Effector memory CD4-positive, alpha-beta T cell (primary cell): ENCODE measurements around the gene CUX1.

Experiments used
- DNase-seq, 3 donors: peaks; one replicate each; pipeline ENCODE4 v3.0.0-alpha.2; 2020
- H3K27ac ChIP-seq: 2 replicates; pipeline ENCODE4 v1.7.0; 2013; ENCODE audit warnings: mild to moderate bottlenecking, low read length, moderate library complexity; ENCODE audit not compliant: insufficient read depth, poor library complexity, severe bottlenecking
- H3K27me3 ChIP-seq: replicated peaks from 2 replicates; pipeline ENCODE4 v1.7.0; 2013; ENCODE audit warnings: mild to moderate bottlenecking, low read length; ENCODE audit not compliant: insufficient read depth, control insufficient read depth, poor library complexity, severe bottlenecking
- H3K36me3 ChIP-seq: 2 replicates; pipeline ENCODE4 v1.7.0; 2013; ENCODE audit warnings: mild to moderate bottlenecking, low read length, moderate library complexity; ENCODE audit not compliant: control insufficient read depth, insufficient read depth
- H3K4me1 ChIP-seq: 2 replicates; pipeline ENCODE4 v1.7.0; 2013; ENCODE audit warnings: low read length, mild to moderate bottlenecking; ENCODE audit not compliant: control insufficient read depth, insufficient read depth, poor library complexity, severe bottlenecking
- H3K4me3 ChIP-seq: 2 replicates; pipeline ENCODE4 v1.7.0; 2013; ENCODE audit warnings: low read length, low read depth, mild to moderate bottlenecking; ENCODE audit not compliant: insufficient read depth, poor library complexity, severe bottlenecking
- H3K9me3 ChIP-seq: 2 replicates; pipeline ENCODE4 v1.7.0; 2013; ENCODE audit warnings: mild to moderate bottlenecking, low read length, moderate library complexity; ENCODE audit not compliant: control insufficient read depth

CUX1 gene

DNA sequence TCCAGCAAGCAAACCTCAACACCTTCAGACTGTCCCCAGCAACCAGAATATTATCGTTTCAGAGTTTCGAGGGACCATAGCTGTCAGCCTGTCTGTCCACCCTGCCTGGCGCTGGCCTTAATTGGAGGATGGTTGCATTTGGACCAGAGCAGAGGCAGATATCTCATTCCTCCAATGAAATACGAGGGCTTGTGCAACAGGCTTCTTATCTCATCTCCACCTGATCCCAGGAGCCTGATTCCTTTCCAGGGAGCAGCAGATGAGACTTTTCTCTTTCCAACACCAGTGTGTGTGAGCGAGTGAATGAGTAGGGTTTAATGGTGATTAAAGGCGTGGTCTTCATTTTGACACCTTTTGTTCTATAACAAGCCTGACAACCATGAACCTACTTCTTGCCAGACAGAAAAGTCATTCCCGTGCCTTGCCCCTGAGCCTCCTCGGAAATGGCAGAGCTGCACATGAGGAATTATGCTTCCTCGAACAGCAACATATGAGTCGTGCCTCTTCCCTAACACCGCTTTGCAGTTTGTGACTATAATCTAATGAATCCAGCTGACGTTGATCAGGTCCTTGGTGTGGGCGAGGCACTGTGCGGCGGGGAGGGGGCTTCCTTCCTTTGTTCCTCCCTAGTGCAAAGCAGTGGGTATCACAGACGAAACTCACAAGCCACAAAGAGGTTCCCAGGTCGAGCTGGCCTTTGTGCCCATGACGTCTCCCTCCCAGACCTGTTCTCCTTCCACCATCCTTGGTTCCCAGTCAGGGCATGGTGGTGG, 147.4 kb downstream of the CUX1 start:
- H3K4me1 ChIP-seq = no peaks in the 10 kb centered on the region
- no peaks in the 10 kb centered on the region for H3K9me3 ChIP-seq
- H3K27ac ChIP-seq = no peak overlapping the region
- no peaks in the 10 kb centered on the region for H3K36me3 ChIP-seq
- no peak for DNase-seq
- H3K27me3 ChIP-seq = no peaks in the 10 kb centered on the region
- no peak overlapping the region for H3K4me3 ChIP-seq

DNA sequence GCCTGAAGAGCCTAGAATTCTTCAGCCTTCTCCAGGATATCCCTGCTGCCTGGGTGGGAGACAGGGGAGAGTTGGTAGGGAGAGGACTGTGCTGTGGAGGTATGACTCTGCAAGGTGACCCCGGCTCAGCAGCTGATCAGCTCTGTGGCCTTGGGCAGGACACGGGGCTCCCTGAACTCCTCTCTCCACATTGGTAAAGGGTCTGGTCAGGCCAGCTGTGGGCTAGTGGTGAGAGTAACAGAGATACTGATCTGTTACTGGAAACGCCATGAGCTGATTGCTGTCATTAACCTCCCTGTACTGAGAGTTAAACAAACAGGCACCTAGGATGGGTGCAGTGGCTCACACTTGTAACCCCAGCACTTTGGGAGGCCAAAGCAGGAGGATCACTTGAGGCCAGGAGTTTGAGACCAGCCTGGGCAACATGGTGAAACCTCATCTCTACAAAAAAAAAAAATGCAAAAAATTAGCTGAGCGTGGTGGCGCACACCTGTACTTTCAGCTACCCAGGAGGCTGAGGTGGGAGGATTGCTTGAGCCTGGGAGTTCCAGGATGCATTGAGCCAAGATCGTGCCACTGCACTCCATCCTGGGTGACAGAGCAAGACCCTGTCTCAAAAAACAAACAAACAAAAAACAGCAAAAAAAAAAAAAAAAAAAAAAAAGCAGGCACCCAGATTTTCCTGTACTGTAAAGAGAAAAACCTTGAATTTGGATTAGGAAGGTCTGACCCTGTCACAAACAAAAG, 151.5 kb downstream of the CUX1 start:
- no peaks in the 10 kb centered on the region for H3K27me3 ChIP-seq
- no peak for DNase-seq
- no peaks in the 10 kb centered on the region for H3K4me1 ChIP-seq
- H3K36me3 ChIP-seq = no peaks in the 10 kb centered on the region
- no peak overlapping the region for H3K27ac ChIP-seq
- H3K9me3 ChIP-seq = no peaks in the 10 kb centered on the region
- H3K4me3 ChIP-seq = no peak overlapping the region

DNA sequence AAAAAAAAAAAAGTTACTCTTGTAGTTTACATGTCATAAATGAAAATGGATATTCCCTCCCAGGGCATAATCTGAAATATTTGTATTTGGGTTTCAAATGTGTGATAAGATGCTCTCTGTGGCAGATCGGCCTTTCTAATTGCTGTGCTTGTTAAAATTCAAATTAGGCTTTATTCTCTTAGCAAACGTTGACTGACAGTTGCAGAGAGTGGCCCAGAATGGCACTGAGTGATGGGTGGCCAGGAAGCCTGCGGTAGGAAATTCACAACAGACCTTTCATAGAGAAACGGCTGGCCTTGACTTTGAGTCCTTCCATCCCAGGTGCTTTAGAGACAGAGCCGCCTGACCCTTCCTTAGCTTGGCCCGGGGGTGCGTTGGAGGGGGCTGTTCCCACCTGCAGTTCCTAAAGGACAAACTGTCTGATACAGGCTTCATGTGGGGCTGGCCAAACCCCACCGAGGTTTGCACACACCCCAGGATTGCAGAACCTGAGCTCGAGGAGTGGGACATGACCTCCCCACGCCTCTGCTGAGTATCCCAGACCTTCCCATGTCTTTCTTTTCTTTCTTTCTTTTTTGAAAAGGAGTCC, 152.7 kb downstream of the CUX1 start:
- no peaks in the 10 kb centered on the region for H3K36me3 ChIP-seq
- no peak overlapping the region for H3K27ac ChIP-seq
- H3K27me3 ChIP-seq = no peaks in the 10 kb centered on the region
- no peaks in the 10 kb centered on the region for H3K4me1 ChIP-seq
- no peak for DNase-seq
- no peak overlapping the region for H3K4me3 ChIP-seq
- no peaks in the 10 kb centered on the region for H3K9me3 ChIP-seq

DNA sequence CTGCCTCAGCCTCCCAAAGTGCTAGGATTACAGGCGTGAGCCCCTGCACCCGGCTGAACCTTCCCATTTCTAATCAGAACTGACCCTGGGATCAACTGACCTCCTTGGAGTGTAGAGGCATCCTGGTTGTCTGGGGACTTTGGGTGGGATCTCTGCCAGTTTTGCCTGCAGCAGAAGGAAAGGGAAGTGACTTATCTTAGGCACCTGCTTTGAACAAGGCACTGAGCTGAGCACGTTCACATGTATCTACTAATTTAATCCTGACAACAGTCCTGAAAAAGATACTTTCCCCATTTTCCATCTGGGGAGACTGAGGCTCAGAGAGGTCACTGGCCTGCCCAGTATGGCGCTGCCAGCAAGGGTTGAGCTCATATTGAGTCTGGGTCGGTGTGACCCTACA, 153.4 kb downstream of the CUX1 start:
- no peaks in the 10 kb centered on the region for H3K27me3 ChIP-seq
- no peak overlapping the region for H3K4me3 ChIP-seq
- H3K36me3 ChIP-seq = no peaks in the 10 kb centered on the region
- no peaks in the 10 kb centered on the region for H3K9me3 ChIP-seq
- no peak overlapping the region for H3K27ac ChIP-seq
- H3K4me1 ChIP-seq = no peaks in the 10 kb centered on the region
- DNase-seq = no peak

DNA sequence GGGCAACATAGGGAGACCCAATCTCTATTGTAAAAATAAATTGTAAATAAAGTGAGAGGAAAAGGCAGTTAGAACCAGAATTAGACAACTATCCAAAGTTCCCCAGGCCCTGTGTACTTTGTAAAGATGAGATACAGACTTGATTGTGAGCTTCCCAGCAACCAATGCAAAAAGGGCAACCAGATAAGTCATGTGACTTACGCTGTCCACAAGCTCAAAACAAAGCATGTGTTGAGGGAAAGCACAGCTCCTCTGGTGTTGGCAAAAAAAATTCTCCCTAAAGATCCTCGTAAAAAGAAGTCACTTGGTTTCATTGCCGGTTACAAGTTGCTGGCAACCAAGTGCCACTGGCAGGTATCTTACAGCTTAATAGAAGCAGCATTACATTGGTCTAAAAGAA, 154.0 kb downstream of the CUX1 start:
- DNase-seq = no peak

DNA sequence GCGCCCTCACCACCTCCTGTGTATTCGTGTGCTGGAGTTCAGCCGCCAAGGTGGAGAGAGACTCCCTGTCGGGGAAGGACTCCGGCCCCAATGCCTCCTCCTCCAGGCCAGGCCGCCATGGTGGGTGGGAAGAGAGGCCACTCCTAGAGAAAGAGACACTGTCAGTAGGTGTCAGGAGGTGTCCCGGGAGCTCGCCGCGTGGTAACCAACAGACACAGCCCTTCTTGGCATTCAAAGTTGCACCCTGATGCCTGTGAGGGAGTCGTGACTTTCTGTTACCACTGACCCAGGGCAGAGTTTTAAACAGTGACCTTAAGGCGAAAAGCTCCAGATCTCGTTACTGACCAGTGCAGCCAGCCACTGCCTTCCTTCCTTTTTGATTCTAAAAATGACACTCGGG, 155.2 kb downstream of the CUX1 start:
- Histone ChIP-seq H3K9me3 (no peaks in the 10 kb centered on the region), H3K4me3 (no peak overlapping the region), H3K36me3 (no peaks in the 10 kb centered on the region), H3K27me3 (no peaks in the 10 kb centered on the region), H3K4me1 (no peaks in the 10 kb centered on the region), H3K27ac (no peak overlapping the region)
- no peak for DNase-seq

More for the DNA sequence above, 154.0 kb downstream of the CUX1 start:
- Histone ChIP-seq H3K9me3 (no peaks in the 10 kb centered on the region), H3K4me1 (no peaks in the 10 kb centered on the region), H3K27ac (no peak overlapping the region), H3K27me3 (no peaks in the 10 kb centered on the region), H3K36me3 (no peaks in the 10 kb centered on the region), H3K4me3 (no peak overlapping the region)

DNA sequence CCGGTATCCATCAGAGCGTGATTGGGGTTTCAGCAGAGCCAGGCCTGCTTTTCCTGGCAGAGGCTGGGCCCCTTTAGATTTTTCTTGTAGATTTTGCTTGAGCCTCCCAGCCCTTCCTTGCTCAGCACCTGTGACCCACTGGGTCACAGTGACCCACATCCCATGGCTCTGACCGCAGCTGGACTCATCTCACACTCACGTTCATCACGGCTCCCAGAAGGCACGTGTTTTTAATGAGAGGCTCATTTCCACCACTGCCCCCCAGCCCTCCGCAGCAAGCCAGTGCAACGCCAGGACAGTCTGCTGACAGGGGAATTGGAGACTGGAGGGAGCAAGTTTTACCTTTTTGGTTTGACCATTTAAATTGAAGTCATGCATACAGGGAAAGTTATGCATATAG, 155.7 kb downstream of the CUX1 start:
- Histone ChIP-seq H3K9me3 (no peaks in the 10 kb centered on the region), H3K27me3 (no peaks in the 10 kb centered on the region), H3K4me1 (no peaks in the 10 kb centered on the region), H3K27ac (no peak overlapping the region), H3K36me3 (no peaks in the 10 kb centered on the region), H3K4me3 (no peak overlapping the region)
- no peak for DNase-seq

DNA sequence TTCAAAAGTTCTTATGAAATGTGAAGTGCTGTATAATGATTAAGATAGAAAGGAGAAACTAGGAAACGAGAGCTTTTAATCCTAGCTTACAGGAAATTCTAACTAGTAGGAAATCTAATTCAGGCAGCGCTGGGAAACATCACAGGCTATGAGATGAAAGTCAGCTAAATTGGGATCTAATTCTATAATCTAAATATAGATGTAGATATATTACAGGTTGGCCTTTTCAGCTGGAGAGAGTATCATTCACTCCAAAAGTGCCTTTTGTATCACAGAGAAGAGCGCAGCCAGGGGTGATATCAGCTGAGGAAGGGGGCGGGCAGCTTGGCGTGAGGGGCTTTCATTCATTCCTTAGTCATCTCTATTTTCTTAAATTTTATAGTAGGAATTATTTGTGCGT, 157.0 kb downstream of the CUX1 start:
- no peaks in the 10 kb centered on the region for H3K27me3 ChIP-seq
- no peak overlapping the region for H3K27ac ChIP-seq
- H3K9me3 ChIP-seq = no peaks in the 10 kb centered on the region
- no peaks in the 10 kb centered on the region for H3K36me3 ChIP-seq
- no peak for DNase-seq
- no peaks in the 10 kb centered on the region for H3K4me1 ChIP-seq
- H3K4me3 ChIP-seq = no peak overlapping the region

DNA sequence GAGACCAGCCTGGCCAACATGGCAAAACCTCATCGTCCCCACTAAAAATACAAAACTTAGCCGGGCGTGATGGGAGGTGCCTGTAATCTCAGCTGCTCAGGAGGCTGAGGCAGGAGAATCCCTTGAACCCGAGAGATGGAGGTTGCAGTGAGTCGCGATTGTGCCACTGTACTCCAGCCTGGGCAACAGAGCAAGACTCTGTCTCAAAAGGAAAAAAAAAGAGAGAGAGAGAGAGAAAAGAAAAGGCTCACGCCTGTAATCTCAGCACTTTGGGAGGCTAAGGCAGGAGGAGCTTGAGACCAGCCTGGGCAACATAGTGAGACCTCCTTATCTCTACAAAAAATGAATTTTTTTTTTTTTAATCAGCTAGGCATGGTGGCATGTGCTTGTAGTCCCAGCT, 157.6 kb downstream of the CUX1 start:
- Histone ChIP-seq H3K4me1 (no peaks in the 10 kb centered on the region), H3K4me3 (no peak overlapping the region), H3K9me3 (no peaks in the 10 kb centered on the region), H3K36me3 (no peaks in the 10 kb centered on the region), H3K27me3 (no peaks in the 10 kb centered on the region), H3K27ac (no peak overlapping the region)
- no peak for DNase-seq

DNA sequence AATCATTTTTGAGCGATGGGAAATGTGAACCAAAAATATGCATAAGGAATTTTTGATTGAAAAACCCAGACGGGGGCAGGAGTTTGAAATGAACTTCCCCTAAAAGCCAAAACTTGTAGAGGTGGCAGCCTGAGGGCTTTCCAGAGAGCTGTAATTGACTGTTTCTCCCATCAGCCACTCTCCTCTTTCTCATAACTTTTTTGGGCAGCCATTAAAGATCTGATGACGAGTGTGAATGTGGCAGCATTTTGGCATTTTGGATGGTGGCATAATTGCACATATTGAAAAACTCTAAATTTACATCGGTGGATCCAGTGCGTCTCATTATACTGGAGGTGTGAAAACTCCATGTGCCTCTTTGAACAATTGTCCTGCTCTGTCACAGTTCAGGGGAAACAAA, 159.0 kb downstream of the CUX1 start:
- no peak for DNase-seq
- no peak overlapping the region for H3K4me3 ChIP-seq
- H3K36me3 ChIP-seq = no peaks in the 10 kb centered on the region

More for the DNA sequence above, 159.0 kb downstream of the CUX1 start:
- no peak overlapping the region for H3K27ac ChIP-seq
- H3K9me3 ChIP-seq = no peaks in the 10 kb centered on the region
- H3K4me1 ChIP-seq = no peaks in the 10 kb centered on the region
- H3K27me3 ChIP-seq = no peaks in the 10 kb centered on the region
